ENCODE data around the gene POLR1B.
"Not testable (repeated sequence)": the region's sequence is repeated elsewhere in the genome, so short reads cannot be mapped to it uniquely, and the experiment has no call there.

Gene POLR1B

DNA sequence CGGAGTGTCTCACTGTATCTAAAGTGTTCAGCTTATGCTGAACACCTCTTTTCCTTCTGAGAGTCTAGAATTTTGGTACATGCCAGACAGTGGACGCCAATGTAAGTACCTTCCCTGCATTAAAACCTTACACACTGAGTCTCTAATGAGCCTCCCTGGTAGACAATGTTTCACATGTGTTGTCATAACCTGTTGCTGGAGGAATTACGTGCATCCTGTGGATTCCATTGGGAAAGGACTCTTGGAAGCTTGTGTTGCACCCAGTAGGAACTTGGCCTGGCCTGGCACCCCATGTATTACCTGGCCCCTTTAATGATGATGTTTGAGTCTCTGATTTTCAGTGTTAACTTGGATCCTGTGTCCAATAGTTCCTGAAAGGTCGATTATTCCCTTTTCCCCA is 62.7 kb downstream of the POLR1B start:
- no peak for DNase-seq

GRCh38 chr2:112605926-112606325 is 63.7 kb downstream of the POLR1B start:
- no peak for DNase-seq

DNA sequence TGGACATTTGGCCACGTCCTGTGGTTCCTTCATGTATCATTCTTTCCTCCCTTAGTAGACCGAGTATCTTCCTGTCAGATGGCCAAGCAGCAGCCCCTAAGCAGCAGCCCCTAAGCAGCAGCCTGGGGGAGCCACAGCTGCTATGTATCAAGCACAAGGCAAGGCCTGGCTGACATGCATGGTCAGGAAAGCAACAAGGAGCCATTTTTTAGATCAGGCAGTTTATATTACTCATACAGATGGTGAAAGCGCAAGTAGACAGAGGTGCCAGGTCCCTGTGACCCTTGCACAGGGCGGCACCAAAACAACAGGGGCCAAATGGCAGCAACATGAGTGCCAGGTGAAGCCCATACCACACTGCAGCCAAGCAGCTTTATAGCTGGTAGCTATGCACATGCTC is 64.3 kb downstream of the POLR1B start:
- no peak for DNase-seq

DNA sequence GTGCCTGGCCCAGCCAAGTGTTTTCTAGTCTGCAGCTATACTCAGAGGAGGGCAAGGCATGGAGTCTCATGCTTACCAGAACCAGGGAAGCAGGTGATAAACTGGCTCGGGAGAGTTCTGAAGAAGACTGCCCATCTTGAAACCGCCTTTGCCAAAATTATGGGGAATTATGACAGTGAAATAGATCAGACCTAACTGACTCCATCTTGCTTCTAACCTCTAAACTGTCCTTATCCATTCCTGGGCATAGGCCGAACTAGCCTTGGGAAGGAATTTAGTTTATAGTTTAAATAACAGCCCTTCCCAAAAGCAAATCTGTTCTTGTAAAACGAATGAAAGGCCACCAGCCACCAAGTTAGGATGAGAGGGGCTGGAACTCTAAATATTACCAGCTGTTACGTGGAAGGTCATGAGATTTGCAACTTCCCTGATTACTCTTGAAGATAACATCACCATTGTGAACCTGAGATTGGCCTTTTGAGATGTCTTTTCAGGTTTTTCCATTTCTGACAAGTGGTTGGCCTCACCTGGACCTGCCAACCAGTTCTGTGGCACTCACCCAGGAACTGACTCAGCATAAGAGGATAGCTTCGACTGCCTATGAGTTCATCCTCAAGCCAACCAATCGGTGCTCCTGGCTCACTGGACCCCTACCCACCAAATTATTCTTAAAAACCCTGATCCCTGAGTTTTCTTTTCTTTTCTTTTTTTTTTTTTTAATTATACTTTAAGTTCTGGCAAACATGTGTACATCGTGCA is 65.6 kb downstream of the POLR1B start:
- DNase-seq: no peak

GRCh38 chr2:112609320-112609719 is 67.1 kb downstream of the POLR1B start:
- DNase-seq: not testable (repeated sequence)

GRCh38 chr2:112612283-112612682 is 70.0 kb downstream of the POLR1B start:
- DNase-seq: not testable (repeated sequence)

DNA sequence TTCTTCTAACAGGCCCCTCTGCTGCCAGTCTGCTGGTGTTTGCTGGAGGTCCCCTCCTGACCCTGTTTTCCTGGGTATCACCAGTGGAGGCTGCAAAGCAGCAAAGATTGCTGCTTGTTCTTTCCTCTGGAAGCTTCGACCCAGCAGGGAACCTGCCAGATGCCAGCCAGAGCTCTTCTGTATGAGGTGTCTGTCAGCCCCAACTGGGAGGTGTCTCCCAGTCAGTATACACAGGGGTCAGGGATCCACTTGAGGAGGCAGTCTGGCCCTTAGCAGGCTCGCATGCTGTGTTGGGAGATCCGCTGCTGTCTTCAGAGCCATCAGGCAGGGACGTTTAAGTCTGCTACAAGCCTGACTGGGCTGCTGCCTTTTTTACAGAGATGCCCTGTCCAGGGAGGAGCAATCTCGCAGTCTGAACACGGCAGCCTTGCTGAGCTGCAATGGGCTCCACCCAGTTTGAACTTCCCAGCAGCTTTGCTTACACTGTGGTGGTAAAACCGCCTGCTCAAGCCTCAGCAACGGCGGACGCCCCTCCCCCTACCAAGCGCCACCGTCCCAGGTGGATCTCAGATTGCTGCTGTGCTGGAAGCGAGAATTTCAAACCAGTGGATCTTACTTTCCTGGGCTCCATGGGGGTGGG is 72.1 kb downstream of the POLR1B start:
- DNase-seq: no peak

DNA sequence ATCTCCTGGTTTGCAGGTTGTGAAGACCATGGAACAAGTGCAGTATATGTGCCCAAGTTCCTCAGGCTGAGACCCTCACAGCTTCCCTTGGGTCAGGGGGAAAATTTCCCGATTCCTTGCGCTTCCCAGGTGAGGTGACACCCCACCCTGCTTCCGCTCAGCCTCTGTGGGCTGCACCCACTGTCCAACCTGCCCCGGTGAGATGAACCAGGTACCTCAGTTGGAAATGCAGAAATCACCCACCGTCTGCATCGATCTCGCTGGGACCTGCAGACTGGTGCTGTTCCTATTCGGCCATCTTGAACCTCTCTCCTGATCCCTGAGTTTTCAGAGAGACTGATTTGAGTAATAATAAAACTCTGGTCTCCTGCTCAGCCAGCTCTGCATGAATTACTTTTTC is 72.8 kb downstream of the POLR1B start:
- no peak for DNase-seq

DNA sequence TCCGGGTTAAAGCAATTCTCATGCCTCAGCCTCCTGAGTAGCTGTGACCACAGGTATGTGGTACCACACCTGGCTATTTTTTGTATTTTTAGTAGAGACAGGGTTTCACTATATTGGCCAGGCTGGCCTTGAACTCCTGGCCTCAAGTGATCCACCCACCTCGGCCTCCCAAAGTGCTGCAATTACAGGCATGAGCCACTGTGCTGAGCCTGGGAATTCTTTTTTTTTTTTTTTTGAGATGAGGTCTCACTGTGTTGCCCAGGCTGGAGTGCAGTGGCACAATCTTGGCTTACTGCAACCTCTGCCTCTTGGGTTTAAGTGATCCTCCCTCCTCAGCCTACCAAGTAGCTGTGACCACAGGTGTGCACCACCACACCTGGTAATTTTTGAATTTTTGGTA is 73.5 kb downstream of the POLR1B start:
- DNase-seq: not testable (repeated sequence)

GRCh38 chr2:112618383-112618782 is 76.1 kb downstream of the POLR1B start:
- DNase-seq: no peak

DNA sequence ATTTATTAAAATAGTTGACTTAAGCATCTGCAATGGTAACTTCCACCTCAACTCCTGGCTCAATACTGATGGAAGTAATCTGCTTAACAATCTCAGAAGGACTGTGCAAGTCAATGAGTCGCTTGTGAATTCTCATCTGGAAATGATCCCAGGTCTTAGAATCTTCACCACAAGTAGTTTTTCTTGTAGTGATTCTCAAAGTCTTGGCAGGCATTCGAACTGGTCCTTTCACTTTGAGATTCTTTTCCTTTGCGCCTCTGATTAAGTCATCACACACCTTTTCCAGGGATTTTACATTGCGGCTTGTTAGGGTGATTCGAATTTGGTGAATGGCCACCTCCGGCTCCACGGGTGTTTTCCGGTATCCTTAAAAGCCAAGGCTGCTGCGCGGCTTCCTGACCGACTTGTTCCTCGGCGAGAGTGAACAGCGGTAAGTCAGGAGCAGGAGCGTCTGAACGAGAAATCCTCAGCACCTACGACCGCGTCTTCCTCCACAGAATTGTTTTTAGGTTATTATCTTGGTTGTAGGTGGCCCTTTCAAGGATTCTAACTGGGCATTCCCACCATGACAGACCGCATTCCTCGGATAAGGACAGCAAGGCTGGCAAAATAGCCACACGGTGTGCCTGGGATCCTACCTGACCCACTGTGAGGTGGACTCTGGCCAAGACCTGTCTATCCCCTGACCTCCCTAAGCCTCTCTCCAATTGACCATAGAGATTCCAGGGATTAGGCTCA is 79.7 kb downstream of the POLR1B start:
- no peak for DNase-seq

- peak; percentile 70 for DNase-seq
Observed at GRCh38 chr2:112622528-112622849, 80.2 kb downstream of the POLR1B start.

- DNase-seq: peak; percentile 83
Observed at GRCh38 chr2:112623913-112624777, 81.9 kb downstream of the POLR1B start.

- DNase-seq: no peak
Observed at GRCh38 chr2:112625474-112626114, 83.3 kb downstream of the POLR1B start.

DNA sequence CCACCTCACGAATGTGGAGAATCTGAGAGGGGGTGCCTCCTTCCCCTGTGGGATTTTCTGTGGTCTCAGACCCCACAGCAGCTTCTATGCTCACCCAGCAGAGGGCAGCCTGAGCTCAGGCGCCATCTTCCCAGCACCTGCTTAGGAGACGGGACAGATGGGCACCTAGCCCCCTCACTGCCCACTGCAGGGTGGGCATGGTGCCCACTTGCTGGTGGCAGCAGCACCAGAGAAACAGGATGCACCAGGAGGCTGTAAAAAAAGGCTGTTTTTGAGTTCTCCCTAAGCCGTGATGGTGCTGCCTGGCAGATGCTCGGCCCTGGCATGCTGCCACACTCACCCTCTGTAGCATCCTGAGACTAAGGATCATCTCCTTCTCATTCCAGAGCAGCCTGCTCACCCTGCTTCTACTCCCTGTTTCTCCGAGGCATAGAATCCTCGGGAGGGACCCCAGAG is 84.4 kb downstream of the POLR1B start:
- DNase-seq: peak; percentile 83

Data from hematopoietic multipotent progenitor cell treated with erythropoietin and hydrocortisone succinate and interleukin-3 and kit ligand, for 4 days (in vitro differentiated cells).